RPMI7951 (cell line): ENCODE data around the gene ANKLE1. TPM values are rescaled to one million over a fixed set of nuclear protein-coding genes. Genes with fewer than 3 reads are reported as not detected.

Experiments
- total RNA-seq: library from RNA; depleted of rRNA; stranded (reverse); fragments of >200 nt; shearing (Covaris generic); gene quantifications from 2 replicates; pipeline ENCODE4 v1.2.3, GENCODE V29; 2014; rRNA removed

The ANKLE1 gene
- total RNA-seq, 1 experiment from 2014 or later: 1.2 TPM

Other genes with a start within 250 kb of the ANKLE1 start
- 13.8 and 15.9 TPM in 2 replicates for gene HAUS8, start 206.4 kb upstream of the ANKLE1 start, total RNA-seq
- gene MYO9B, start 206.1 kb upstream of the ANKLE1 start, total RNA-seq: 31.6 and 36.9 TPM in 2 replicates
- 38.6 and 40.6 TPM in 2 replicates for gene USE1, start 66.5 kb upstream of the ANKLE1 start, total RNA-seq
- gene OCEL1, start 55.7 kb upstream of the ANKLE1 start, total RNA-seq: 5.1 and 8.1 TPM in 2 replicates
- 29.8 and 43.4 TPM in 2 replicates for gene NR2F6, start 36.0 kb upstream of the ANKLE1 start, total RNA-seq
- gene USHBP1, start 17.2 kb upstream of the ANKLE1 start, total RNA-seq: not detected in 2 replicates
- gene BABAM1, start 14.5 kb upstream of the ANKLE1 start, total RNA-seq: 132 and 133 TPM in 2 replicates
- gene ABHD8, start 21.5 kb downstream of the ANKLE1 start, total RNA-seq: 16.5 and 17.9 TPM in 2 replicates
- gene MRPL34, start 24.0 kb downstream of the ANKLE1 start, total RNA-seq: 77.3 and 79.5 TPM in 2 replicates
- 20.2 and 25.9 TPM in 2 replicates for gene DDA1, start 27.7 kb downstream of the ANKLE1 start, total RNA-seq
- 2.9 and 3.7 TPM in 2 replicates for gene ANO8, start 53.0 kb downstream of the ANKLE1 start, total RNA-seq
- gene GTPBP3, start 55.7 kb downstream of the ANKLE1 start, total RNA-seq: 15.4 and 17.7 TPM in 2 replicates
- gene PLVAP, start 95.4 kb downstream of the ANKLE1 start, total RNA-seq: not detected in 2 replicates
- gene CCDC194, start 112.3 kb downstream of the ANKLE1 start, total RNA-seq: not detected in 2 replicates
- 46.1 and 65.6 TPM in 2 replicates for gene BST2, start 123.7 kb downstream of the ANKLE1 start, total RNA-seq
- 123 and 164 TPM in 2 replicates for gene MVB12A, start 138.1 kb downstream of the ANKLE1 start, total RNA-seq
- gene TMEM221, start 166.8 kb downstream of the ANKLE1 start, total RNA-seq: not detected in 2 replicates
- gene NXNL1, start 179.0 kb downstream of the ANKLE1 start, total RNA-seq: not detected in 2 replicates
- gene SLC27A1, start 188.6 kb downstream of the ANKLE1 start, total RNA-seq: 7.9 and 8.7 TPM in 2 replicates
- 52.7 and 66.8 TPM in 2 replicates for gene PGLS, start 229.7 kb downstream of the ANKLE1 start, total RNA-seq